CD14-positive monocyte (primary cell): Measurements from ENCODE around the gene FOXD4L1. TPM values are rescaled to one million over a fixed set of nuclear protein-coding genes. Genes with fewer than 3 reads are reported as not detected.
"Not testable (repeated sequence)": the region's sequence is repeated elsewhere in the genome, so short reads cannot be mapped to it uniquely, and the experiment has no call there.

ENCODE experiments used
- DNase-seq, 3 donors: peaks; one replicate each; pipeline ENCODE4 v3.0.0-alpha.2; 2011 to 2022
- H2AFZ ChIP-seq: 2 replicates; pipeline ENCODE4 v1.6.0; 2012; ENCODE audit warnings: mild to moderate bottlenecking, low read depth, low read length, inconsistent platforms; ENCODE audit not compliant: insufficient read depth, poor library complexity, severe bottlenecking
- H3K27ac ChIP-seq, 2 donors: 1 replicate in 1 of 2; 2 replicates in 1 of 2; pipeline ENCODE4 v1.5.1; 2012 to 2013; ENCODE audit warnings: low read length in 2 of 2, control low read depth in 1 of 2, inconsistent platforms in 1 of 2, low read depth in 1 of 2, mild to moderate bottlenecking in 1 of 2
- H3K27me3 ChIP-seq, 2 donors: one replicate each; pipeline versions ENCODE4 v1.6.0 to v1.6.1; 2011 to 2013; ENCODE audit warnings: low read length in 2 of 2; ENCODE audit not compliant: control insufficient read depth in 2 of 2, insufficient read depth in 2 of 2
- H3K36me3 ChIP-seq, 2 donors: replicated peaks in 1 of 2; 1 replicate in 1 of 2; 2 replicates in 1 of 2; pipeline versions ENCODE4 v1.5.1 to v1.6.1; 2012 to 2013; ENCODE audit warnings: low read length in 2 of 2, control low read depth in 1 of 2, inconsistent platforms in 1 of 2, mild to moderate bottlenecking in 1 of 2; ENCODE audit not compliant: insufficient read depth in 2 of 2, control insufficient read depth in 1 of 2
- H3K4me1 ChIP-seq, 2 donors: 1 replicate in 1 of 2; 2 replicates in 1 of 2; pipeline versions ENCODE4 v1.5.1 to v1.6.1; 2012 to 2013; ENCODE audit warnings: low read length in 2 of 2, control low read depth in 1 of 2, inconsistent platforms in 1 of 2, mild to moderate bottlenecking in 1 of 2, moderate library complexity in 1 of 2; ENCODE audit not compliant: insufficient read depth in 2 of 2, control insufficient read depth in 1 of 2
- H3K4me2 ChIP-seq: replicated peaks from 2 replicates; pipeline ENCODE3; 2012; ENCODE audit warnings: low read length, moderate library complexity, mild to moderate bottlenecking; ENCODE audit not compliant: poor library complexity, severe bottlenecking; ENCODE audit errors: extremely low read depth
- H3K4me3 ChIP-seq, 3 experiments: fragments of 200-600 bp in 1 of 3; sonication (generic) in 1 of 3; replicated peaks in 1 of 3; 1 replicate in 2 of 3; 2 replicates in 1 of 3; pipeline ENCODE4 v1.5.1; 2011 to 2013; ENCODE audit warnings: low read length in 3 of 3, mild to moderate bottlenecking in 3 of 3, control low read depth in 2 of 3, low read depth in 2 of 3, inconsistent platforms in 1 of 3, moderate library complexity in 1 of 3
- H3K79me2 ChIP-seq: 2 replicates; pipeline ENCODE4 v1.6.0; 2012; ENCODE audit warnings: mild to moderate bottlenecking, control low read depth, inconsistent platforms, low read length, moderate library complexity; ENCODE audit not compliant: insufficient read depth
- H3K9ac ChIP-seq: 2 replicates; pipeline ENCODE4 v1.6.0; 2017; ENCODE audit warnings: low read length, mild to moderate bottlenecking; ENCODE audit not compliant: insufficient read depth, poor library complexity, severe bottlenecking
- H3K9me3 ChIP-seq, 2 donors: replicated peaks in 1 of 2; 1 replicate in 1 of 2; 2 replicates in 1 of 2; pipeline versions ENCODE4 v1.5.1 to v1.6.1; 2012 to 2013; ENCODE audit warnings: low read length in 2 of 2, control low read depth in 1 of 2; ENCODE audit not compliant: control insufficient read depth in 1 of 2, insufficient read depth in 1 of 2
- H4K20me1 ChIP-seq: 2 replicates; pipeline ENCODE4 v1.6.0; 2012; ENCODE audit warnings: mild to moderate bottlenecking, low read length, control low read depth, moderate library complexity; ENCODE audit not compliant: insufficient read depth
- H3K27ac Mint-ChIP-seq, 7 donors: one replicate each; pipeline ENCODE4 v1.8.0; 2020; ENCODE audit warnings: mild to moderate bottlenecking in 7 of 7, mixed read lengths in 7 of 7, moderate library complexity in 6 of 7, inconsistent platforms in 2 of 7
- H3K27me3 Mint-ChIP-seq, 3 donors: one replicate each; pipeline ENCODE4 v1.8.0; 2021 to 2022; ENCODE audit warnings: low read depth in 3 of 3, mild to moderate bottlenecking in 3 of 3, mixed read lengths in 3 of 3, moderate library complexity in 3 of 3, inconsistent platforms in 1 of 3
- H3K36me3 Mint-ChIP-seq, 2 donors: one replicate each; pipeline ENCODE4 v1.8.0; 2020; ENCODE audit warnings: mixed read lengths in 2 of 2, inconsistent platforms in 1 of 2, mild to moderate bottlenecking in 1 of 2
- H3K4me1 Mint-ChIP-seq: one replicate; pipeline ENCODE4 v1.8.0; 2020; ENCODE audit warnings: mild to moderate bottlenecking, mixed read lengths
- H3K4me3 Mint-ChIP-seq, 2 donors: one replicate each; pipeline ENCODE4 v1.8.0; 2020; ENCODE audit warnings: mild to moderate bottlenecking in 2 of 2, mixed read lengths in 2 of 2, moderate library complexity in 1 of 2
- H3K9me3 Mint-ChIP-seq, 7 donors: one replicate each; pipeline ENCODE4 v1.8.0; 2020 to 2022; ENCODE audit warnings: mixed read lengths in 7 of 7, mild to moderate bottlenecking in 6 of 7, moderate library complexity in 6 of 7, inconsistent platforms in 2 of 7
- WGBS: methylation state at CpG from one replicate; pipeline ENCODE4 v1.1.5; 2013; ENCODE audit warnings: missing lambda C conversion rate; ENCODE audit not compliant: insufficient coverage; 5-methylcytosine and 5-hydroxymethylcytosine counted together
- intact Hi-C, 2 donors: fragments of 100-400 bp; cut with micrococcal nuclease; formaldehyde crosslinking; loops; one replicate each; pipeline versions ENCODE4 v1.15.0 to v1.15.1; 2023
- polyA plus RNA-seq, 3 donors: library from polyadenylated mRNA; depleted of rRNA in 1 of 3; unstranded in 2 of 3; stranded (reverse) in 1 of 3; fragments of 300-500 nt in 2 of 3; fragments of >200 nt in 1 of 3; fragmentation: Illumina TruSeq in 2 of 3; gene quantifications; 1 replicate in 2 of 3; 2 replicates in 1 of 3; pipeline ENCODE4 v1.2.3, GENCODE V29; 2012 to 2021

FOXD4L1 gene
- polyA plus RNA-seq, 3 donors = 0.04 TPM; not detected in 2

DNA sequence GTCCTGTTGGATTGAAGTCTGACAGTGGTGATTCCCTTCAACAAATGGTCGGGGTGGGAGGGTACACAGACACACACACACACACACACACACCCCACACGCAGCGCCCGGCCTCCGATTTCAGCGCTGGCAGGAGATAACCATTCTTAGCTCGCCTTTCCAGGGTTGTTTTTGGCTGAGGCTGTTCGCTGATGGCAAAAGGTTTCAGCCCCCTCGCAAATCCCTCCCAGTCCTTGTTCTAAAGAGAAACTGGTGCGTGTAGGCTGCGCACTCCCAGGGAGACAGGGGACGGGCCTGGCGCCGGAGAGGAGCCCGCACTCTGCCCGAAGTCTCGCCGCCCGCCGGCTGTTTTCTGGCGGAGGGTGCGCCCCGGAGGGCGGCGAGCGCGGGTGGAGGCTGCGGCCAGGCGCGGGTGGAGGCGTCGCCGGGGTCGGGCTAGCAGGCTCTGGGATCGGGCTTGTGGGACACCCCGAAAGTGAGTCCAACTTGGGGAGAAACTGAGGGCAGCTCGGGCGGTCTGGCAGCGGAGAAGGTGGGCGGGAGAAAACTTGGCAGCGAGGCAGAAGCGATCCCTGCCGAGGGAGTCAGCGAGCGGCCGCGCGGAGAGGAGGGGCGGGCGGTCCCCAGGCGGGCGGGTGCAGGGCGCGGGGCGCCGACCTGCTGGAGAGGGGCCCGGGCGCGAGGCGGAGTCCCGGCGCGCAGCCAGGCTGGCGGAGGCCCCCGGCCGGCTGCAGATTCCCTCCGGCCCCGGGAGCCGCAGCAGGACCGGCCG, 42.9 kb downstream of the FOXD4L1 start:
- H3K9me3 ChIP-seq, intact Hi-C loops, H3K36me3 ChIP-seq, H3K36me3 Mint-ChIP-seq, H3K27ac ChIP-seq, H3K9me3 Mint-ChIP-seq, H3K79me2 ChIP-seq, H4K20me1 ChIP-seq, H3K27me3 ChIP-seq: not testable (repeated sequence)
- Histone ChIP-seq H3K9ac (peak overlapping the region; percentile 53), H3K4me1 (peaks cover 4 to 11% of the 10 kb centered on the region in 2 donors), H2AFZ (peak overlapping the region; percentile 74), H3K4me3 (peak overlapping the region; percentile 41 to 78 (median 73)), H3K4me2 (peak overlapping the region; percentile 59)
- H3K4me1 Mint-ChIP-seq = peaks cover 12% of the 10 kb centered on the region
- peak overlapping the region in 4 of 7 donors; percentile 60 to 88 (median 82) for H3K27ac Mint-ChIP-seq
- under 1% methylated on average over 63 of the region's 71 CpGs for WGBS
- peak in 1 of 3 donors; percentile 3 for DNase-seq
- peak overlapping the region; percentile 87 to 92 for H3K4me3 Mint-ChIP-seq
- peaks cover 15 to 19% (median 16%) of the 10 kb centered on the region in 3 donors for H3K27me3 Mint-ChIP-seq

DNA sequence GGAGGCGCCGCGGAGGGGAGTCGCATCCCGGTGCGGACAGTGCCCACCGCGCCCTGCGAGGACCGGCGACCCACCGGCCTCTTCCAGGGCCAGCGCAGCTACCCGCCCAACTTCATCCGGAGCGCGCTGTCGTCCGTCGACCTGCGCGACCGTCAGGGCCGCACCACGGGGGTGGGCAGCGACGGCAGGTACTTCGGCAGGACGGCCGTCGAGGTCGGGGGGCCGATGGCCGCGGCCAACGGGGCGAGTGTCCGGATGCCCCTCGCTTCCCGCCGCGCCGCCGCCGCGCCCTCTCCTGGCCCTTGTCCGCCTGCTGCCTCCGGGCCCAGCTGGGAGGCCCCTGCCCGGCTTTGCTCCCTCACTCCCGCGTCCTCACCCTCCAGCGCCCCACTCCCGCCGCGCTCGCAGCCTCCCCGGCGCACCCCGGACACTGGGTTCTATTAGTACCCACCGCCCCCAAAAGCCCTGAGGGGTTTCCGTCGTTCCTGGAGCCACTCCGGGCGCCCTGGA, 43.6 kb downstream of the FOXD4L1 start:
- WGBS = under 1% methylated on average over 49 of the region's 64 CpGs
- H3K27ac Mint-ChIP-seq, DNase-seq, intact Hi-C loops, H3K79me2 ChIP-seq, H4K20me1 ChIP-seq, H3K9me3 ChIP-seq, H3K27ac ChIP-seq, H3K36me3 ChIP-seq, H3K36me3 Mint-ChIP-seq, H3K27me3 ChIP-seq, H3K9me3 Mint-ChIP-seq: not testable (repeated sequence)
- Mint-ChIP-seq H3K4me1 (peaks cover 12% of the 10 kb centered on the region), H3K4me3 (peak overlapping the region; percentile 62 to 75), H3K27me3 (peaks cover 15 to 19% (median 16%) of the 10 kb centered on the region in 3 donors)
- Histone ChIP-seq H2AFZ (peak overlapping the region; percentile 74), H3K4me1 (peaks cover 4 to 11% of the 10 kb centered on the region in 2 donors), H3K4me2 (peak overlapping the region; percentile 59), H3K9ac (peak overlapping the region; percentile 53), H3K4me3 (peak overlapping the region in 2 of 3 experiments; percentile 73 to 78)

DNA sequence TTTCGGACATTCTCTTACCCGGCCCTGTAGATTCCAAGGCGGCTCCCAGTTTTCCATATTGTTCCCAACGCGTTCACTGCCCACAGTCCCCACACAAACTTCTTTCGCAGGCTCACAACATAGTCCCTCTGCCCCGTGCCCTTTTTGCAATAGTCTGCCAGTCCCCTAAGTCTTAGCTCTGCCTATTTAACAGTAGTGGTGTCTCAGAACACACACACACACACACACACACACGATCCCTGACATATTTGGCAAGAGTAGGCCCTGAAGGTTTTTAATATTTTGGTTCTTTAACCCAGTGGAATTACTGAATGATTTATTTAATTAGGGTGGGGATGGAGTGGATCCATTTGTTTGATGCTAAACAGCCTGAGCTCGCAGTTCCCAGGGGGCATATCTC, 44.1 kb downstream of the FOXD4L1 start:
- peak overlapping the region; percentile 62 to 75 for H3K4me3 Mint-ChIP-seq
- H3K9me3 Mint-ChIP-seq, H4K20me1 ChIP-seq, H3K9ac ChIP-seq, DNase-seq, H3K27me3 ChIP-seq, H3K36me3 Mint-ChIP-seq, H3K9me3 ChIP-seq, H3K4me2 ChIP-seq, H3K36me3 ChIP-seq, H3K27ac ChIP-seq, intact Hi-C loops, H3K79me2 ChIP-seq: not testable (repeated sequence)
- Histone ChIP-seq H3K4me1 (peaks cover 4 to 11% of the 10 kb centered on the region in 2 donors), H2AFZ (peak overlapping the region; percentile 74), H3K4me3 (peak overlapping the region in 1 of 3 experiments; percentile 73)
- peaks cover 12% of the 10 kb centered on the region for H3K4me1 Mint-ChIP-seq
- H3K27ac Mint-ChIP-seq = peak overlapping the region in 1 of 7 donors; percentile 54
- H3K27me3 Mint-ChIP-seq = peaks cover 15 to 19% (median 16%) of the 10 kb centered on the region in 3 donors
- WGBS = no CpG with 5 or more reads among the region's 9 CpGs

Other genes with a start within 250 kb of the FOXD4L1 start
- under 1 TPM; 0.26 to 0.47 (median 0.36) TPM for gene PAX8, start 219.7 kb upstream of the FOXD4L1 start, polyA plus RNA-seq
- gene ZNG1B, start 61.0 kb upstream of the FOXD4L1 start, polyA plus RNA-seq = 10 to 100 TPM; 38.3 to 55.0 (median 49.8) TPM
- 10 to 100 TPM in 1 of 3 donors, 1 to 10 TPM in 2; 4.3 to 15.6 (median 5.1) TPM for gene RABL2A, start 128.6 kb downstream of the FOXD4L1 start, polyA plus RNA-seq